WTC11 (cell line): ENCODE measurements around the gene WDR81.
"Not testable (repeated sequence)": the region's sequence is repeated elsewhere in the genome, so short reads cannot be mapped to it uniquely, and the experiment has no call there.

ENCODE experiments used
- CREB1 ChIP-seq: sonication (generic); formaldehyde crosslinking; IDR thresholded peaks from 2 replicates; pipeline ENCODE4 v1.8.0; 2023; ENCODE audit warnings: mild to moderate bottlenecking, missing genetic modification reagents
- CTCF ChIP-seq: fragments of 200-600 bp; IDR thresholded peaks from 2 replicates; pipeline ENCODE4 v1.8.0; 2022; ENCODE audit warnings: antibody characterized with exemption
- FOXJ3 ChIP-seq: sonication (generic); formaldehyde crosslinking; IDR thresholded peaks from 2 replicates; pipeline ENCODE4 v1.9.0; 2021; ENCODE audit warnings: missing genetic modification reagents, mild to moderate bottlenecking, borderline replicate concordance
- FOXP1 ChIP-seq: sonication (generic); formaldehyde crosslinking; IDR thresholded peaks from 2 replicates; pipeline ENCODE4 v1.8.0; 2022; ENCODE audit warnings: missing genetic modification reagents, mild to moderate bottlenecking, moderate library complexity, borderline replicate concordance
- HMGXB4 ChIP-seq: sonication (generic); formaldehyde crosslinking; IDR thresholded peaks from 2 replicates; pipeline ENCODE4 v1.8.1; 2023; ENCODE audit warnings: mild to moderate bottlenecking, moderate library complexity, missing genetic modification reagents
- MAX ChIP-seq: sonication (generic); formaldehyde crosslinking; IDR thresholded peaks from 2 replicates; pipeline ENCODE4 v1.8.0; 2022; ENCODE audit warnings: mild to moderate bottlenecking, missing genetic modification reagents
- NR1H2 ChIP-seq: sonication (generic); formaldehyde crosslinking; IDR thresholded peaks from 2 replicates; pipeline ENCODE4 v1.9.0; 2021; ENCODE audit warnings: mild to moderate bottlenecking, moderate library complexity, missing genetic modification reagents
- NR2C2 ChIP-seq: sonication (generic); formaldehyde crosslinking; IDR thresholded peaks from 2 replicates; pipeline ENCODE4 v1.8.0; 2022; ENCODE audit warnings: mild to moderate bottlenecking, missing genetic modification reagents

- TF ChIP-seq CTCF; MAX (CRISPR knock-in tag); NR1H2 (CRISPR knock-in tag); CREB1 (CRISPR knock-in tag); FOXP1; HMGXB4 (CRISPR knock-in tag); NR2C2 (CRISPR knock-in tag); FOXJ3 (CRISPR knock-in tag): not testable (repeated sequence)
These were observed 17.4 kb downstream of the WDR81 start for GRCh38 chr17:1741899-1742298.
